Measurements from ENCODE around the gene PPP1R7. TPM values are rescaled to one million over a fixed set of nuclear protein-coding genes. Genes with fewer than 3 reads are reported as not detected.

PPP1R7 gene
- polyA plus RNA-seq, 1 donor from 2014 or later = 59.3 TPM

DNA sequence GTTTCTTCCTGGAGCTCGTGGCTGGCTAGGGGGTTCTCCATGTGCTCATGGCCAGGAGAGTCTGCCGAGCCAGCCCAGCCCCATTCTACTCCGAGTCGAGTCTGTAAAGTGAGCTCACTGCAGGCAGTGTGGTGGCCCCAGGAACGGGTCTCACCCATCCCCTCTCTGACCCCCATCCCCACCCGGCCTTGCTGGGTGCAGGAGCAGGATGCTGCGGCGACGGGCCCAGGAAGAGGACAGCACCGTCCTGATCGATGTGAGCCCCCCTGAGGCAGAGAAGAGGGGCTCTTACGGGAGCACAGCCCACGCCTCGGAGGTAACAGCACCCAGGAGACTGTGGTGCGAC, 39.6 kb downstream of the PPP1R7 start:
- no peaks in the 10 kb centered on the region for H3F3A ChIP-seq (ENCODE audit: insufficient read depth, low read length, poor library complexity, severe bottlenecking)
- H4K20me1 ChIP-seq (ENCODE audit: insufficient read depth) = no peaks in the 10 kb centered on the region
- TF ChIP-seq SMC3 (conservative IDR thresholded peaks at IDR 0.05; ENCODE audit: poor library complexity) (no peak), RAD21 (conservative IDR thresholded peaks at IDR 0.05) (no peak), REST (IDR thresholded peaks at IDR 0.05; ENCODE audit: borderline replicate concordance) (no peak), POLR2AphosphoS5 (IDR thresholded peaks at IDR 0.05) (no peak), EZH2 (IDR thresholded peaks at IDR 0.05; ENCODE audit: borderline replicate concordance, insufficient read depth, low read length, poor library complexity, severe bottlenecking) (no peak), TAF1 (IDR thresholded peaks at IDR 0.05; ENCODE audit: low read depth) (no peak), MXI1 (conservative IDR thresholded peaks at IDR 0.05; ENCODE audit: poor library complexity, severe bottlenecking) (no peak)
- H3K4me3 ChIP-seq (ENCODE audit: low read length) = no peak overlapping the region
- H3K4me2 ChIP-seq (ENCODE audit: low read length) = no peak overlapping the region
- no peaks in the 10 kb centered on the region for H3K79me2 ChIP-seq (replicated peaks; ENCODE audit: insufficient read depth, low read length)
- H3K9ac ChIP-seq (ENCODE audit: low read length) = no peak overlapping the region
- no peaks in the 10 kb centered on the region for H3K27me3 ChIP-seq (ENCODE audit: insufficient read depth, low read depth, low read length)
- H2AFZ ChIP-seq (ENCODE audit: low read depth, low read length) = no peak overlapping the region
- no peak overlapping the region for H3K27ac ChIP-seq (ENCODE audit: low read length)
- no peaks in the 10 kb centered on the region for H3K9me3 ChIP-seq (ENCODE audit: low read length)
- no peaks in the 10 kb centered on the region for H3K9me2 ChIP-seq (ENCODE audit: insufficient read depth, low read length)
- no peaks in the 10 kb centered on the region for H3K36me3 ChIP-seq (ENCODE audit: insufficient read depth, low read length)

DNA sequence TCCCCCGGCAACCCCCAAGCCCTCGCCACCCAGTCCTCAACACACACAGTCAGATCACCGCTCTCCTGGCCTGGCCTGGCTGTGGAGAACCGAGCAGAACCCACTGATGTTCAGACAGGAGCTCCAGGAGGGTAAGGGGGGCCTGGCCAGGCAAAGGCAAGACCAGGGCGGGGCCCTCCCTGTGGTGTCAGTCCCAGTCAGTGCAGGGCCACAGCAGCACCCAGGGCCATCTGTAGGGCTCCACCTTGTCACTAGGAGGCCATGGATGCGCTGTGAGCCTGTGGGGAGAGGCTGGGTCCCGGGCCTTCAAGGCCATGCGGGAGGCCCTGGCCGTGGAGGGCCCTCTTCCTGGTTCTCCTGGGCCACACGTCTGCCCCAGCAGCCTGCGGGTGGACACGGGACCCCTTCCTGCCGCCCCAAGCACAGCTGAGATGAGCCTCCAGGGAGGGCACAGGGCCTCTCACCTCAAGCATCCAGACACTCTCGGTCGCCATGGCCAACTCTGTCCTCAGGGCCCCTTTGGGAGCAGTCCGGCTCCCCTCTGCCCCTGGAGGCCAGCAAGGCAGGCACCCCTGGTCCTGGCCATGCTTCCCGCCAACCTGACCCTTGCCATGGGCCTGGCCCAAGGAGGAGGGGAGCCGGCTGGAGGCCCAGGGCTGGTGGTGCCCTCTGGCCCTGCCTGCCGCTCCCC, 40.2 kb downstream of the PPP1R7 start:
- Histone ChIP-seq H3K36me3 (ENCODE audit: insufficient read depth, low read length) (no peaks in the 10 kb centered on the region), H3K9me3 (ENCODE audit: low read length) (no peaks in the 10 kb centered on the region), H4K20me1 (ENCODE audit: insufficient read depth) (no peaks in the 10 kb centered on the region), H3K9me2 (ENCODE audit: insufficient read depth, low read length) (no peaks in the 10 kb centered on the region), H3K9ac (ENCODE audit: low read length) (no peak overlapping the region), H3K4me3 (ENCODE audit: low read length) (no peak overlapping the region), H2AFZ (ENCODE audit: low read depth, low read length) (no peak overlapping the region), H3F3A (ENCODE audit: insufficient read depth, low read length, poor library complexity, severe bottlenecking) (no peaks in the 10 kb centered on the region), H3K27ac (ENCODE audit: low read length) (no peak overlapping the region), H3K4me2 (ENCODE audit: low read length) (no peak overlapping the region), H3K27me3 (ENCODE audit: insufficient read depth, low read depth, low read length) (no peaks in the 10 kb centered on the region), H3K79me2 (replicated peaks; ENCODE audit: insufficient read depth, low read length) (no peaks in the 10 kb centered on the region)
- TF ChIP-seq REST (IDR thresholded peaks at IDR 0.05; ENCODE audit: borderline replicate concordance) (no peak), POLR2AphosphoS5 (IDR thresholded peaks at IDR 0.05) (no peak), TAF1 (IDR thresholded peaks at IDR 0.05; ENCODE audit: low read depth) (no peak), MXI1 (conservative IDR thresholded peaks at IDR 0.05; ENCODE audit: poor library complexity, severe bottlenecking) (no peak), SMC3 (conservative IDR thresholded peaks at IDR 0.05; ENCODE audit: poor library complexity) (no peak), EP300 (conservative IDR thresholded peaks at IDR 0.05; ENCODE audit: poor library complexity, severe bottlenecking) (no peak), CTCF (IDR thresholded peaks at IDR 0.05; ENCODE audit: poor library complexity, severe bottlenecking) (no peak), RAD21 (conservative IDR thresholded peaks at IDR 0.05) (no peak), EZH2 (IDR thresholded peaks at IDR 0.05; ENCODE audit: borderline replicate concordance, insufficient read depth, low read length, poor library complexity, severe bottlenecking) (no peak)

All from neural cell (in vitro differentiated cells).